Tibial nerve (tissue), 4 donors: ENCODE results near the gene MYO9B. TPM values are rescaled to one million over a fixed set of nuclear protein-coding genes. Genes with fewer than 3 reads are reported as not detected.

ENCODE experiments used
- DNase-seq, 2 donors: peaks; one replicate each; pipeline ENCODE4 v3.0.0-alpha.2; 2019; ENCODE audit warnings: low spot score in 2 of 2
- H3K27ac ChIP-seq, 4 donors: fragments of 200-600 bp; sonication (generic) in 3 of 4; one replicate each; pipeline ENCODE4 v1.5.1; 2017 to 2019; ENCODE audit warnings: mild to moderate bottlenecking in 1 of 4
- H3K27me3 ChIP-seq, 2 donors: fragments of 200-600 bp; sonication (generic) in 1 of 2; one replicate each; pipeline versions ENCODE4 v1.5.1 to v1.6.0; 2017 to 2019
- H3K36me3 ChIP-seq, 3 donors: fragments of 200-600 bp; sonication (generic); one replicate each; pipeline ENCODE4 v1.5.1; 2018 to 2019
- H3K4me1 ChIP-seq, 4 donors: fragments of 200-600 bp; sonication (generic) in 3 of 4; one replicate each; pipeline ENCODE4 v1.5.1; 2017 to 2019
- H3K4me3 ChIP-seq, 4 donors: fragments of 200-600 bp; sonication (generic) in 3 of 4; one replicate each; pipeline ENCODE4 v1.5.1; 2017 to 2019; ENCODE audit warnings: mild to moderate bottlenecking in 1 of 4, moderate library complexity in 1 of 4
- H3K9me3 ChIP-seq, 4 donors: fragments of 200-600 bp; sonication (generic) in 3 of 4; one replicate each; pipeline ENCODE4 v1.5.1; 2017 to 2019
- EP300 ChIP-seq, 2 donors: sonication (generic); formaldehyde crosslinking; IDR thresholded peaks; one replicate each; pipeline ENCODE4 v1.6.1; 2017; ENCODE audit warnings: antibody characterized with exemption in 2 of 2, mild to moderate bottlenecking in 1 of 2
- POLR2A ChIP-seq, 2 donors: fragments of 450-650 bp; IDR thresholded peaks; one replicate each; pipeline ENCODE4 v1.6.1; 2017; ENCODE audit warnings: antibody characterized with exemption in 2 of 2, mild to moderate bottlenecking in 2 of 2, moderate library complexity in 2 of 2
- WGBS, 2 donors: methylation state at CpG; one replicate each; pipeline ENCODE4 v1.1.5; 2018; 5-methylcytosine and 5-hydroxymethylcytosine counted together
- total RNA-seq, 4 donors: library from RNA; depleted of rRNA; stranded (reverse); fragments of >200 nt; gene quantifications; one replicate each; pipeline ENCODE4 v1.1.0, GENCODE V29; 2016
- TF ChIP-seq, protein P1 (sequence below), 5 experiments: fragments of 200-600 bp in 3 of 5; fragments of 450-650 bp in 2 of 5; sonication (generic) in 3 of 5; IDR thresholded peaks; one replicate each; pipeline ENCODE4 v1.5.1; 2016 to 2019; ENCODE audit warnings: antibody characterized with exemption in 5 of 5, mild to moderate bottlenecking in 3 of 5, moderate library complexity in 2 of 5

MYO9B gene
- total RNA-seq, 4 donors from 2014 or later, result 61.7 to 201 (median 115) TPM

GRCh38 chr19:17043744-17044143, 31.8 kb upstream of the MYO9B start:
- no peak for DNase-seq
- Histone ChIP-seq H3K4me3 (no peak overlapping the region), H3K27me3 (no peaks in the 10 kb centered on the region), H3K36me3 (peaks cover 0 to 3% (median 0%) of the 10 kb centered on the region in 3 donors), H3K27ac (no peak overlapping the region), H3K4me1 (peaks cover 0 to 10% (median 0%) of the 10 kb centered on the region in 4 donors), H3K9me3 (no peaks in the 10 kb centered on the region)
- WGBS, 2 donors, result 45% methylated on average over 5 to 7 of the region's 7 CpGs
- no peak for TF ChIP-seq POLR2A (IDR thresholded peaks at IDR 0.05)
- TF ChIP-seq EP300 (IDR thresholded peaks at IDR 0.05), result no peak
- TF ChIP-seq, protein P1, sequence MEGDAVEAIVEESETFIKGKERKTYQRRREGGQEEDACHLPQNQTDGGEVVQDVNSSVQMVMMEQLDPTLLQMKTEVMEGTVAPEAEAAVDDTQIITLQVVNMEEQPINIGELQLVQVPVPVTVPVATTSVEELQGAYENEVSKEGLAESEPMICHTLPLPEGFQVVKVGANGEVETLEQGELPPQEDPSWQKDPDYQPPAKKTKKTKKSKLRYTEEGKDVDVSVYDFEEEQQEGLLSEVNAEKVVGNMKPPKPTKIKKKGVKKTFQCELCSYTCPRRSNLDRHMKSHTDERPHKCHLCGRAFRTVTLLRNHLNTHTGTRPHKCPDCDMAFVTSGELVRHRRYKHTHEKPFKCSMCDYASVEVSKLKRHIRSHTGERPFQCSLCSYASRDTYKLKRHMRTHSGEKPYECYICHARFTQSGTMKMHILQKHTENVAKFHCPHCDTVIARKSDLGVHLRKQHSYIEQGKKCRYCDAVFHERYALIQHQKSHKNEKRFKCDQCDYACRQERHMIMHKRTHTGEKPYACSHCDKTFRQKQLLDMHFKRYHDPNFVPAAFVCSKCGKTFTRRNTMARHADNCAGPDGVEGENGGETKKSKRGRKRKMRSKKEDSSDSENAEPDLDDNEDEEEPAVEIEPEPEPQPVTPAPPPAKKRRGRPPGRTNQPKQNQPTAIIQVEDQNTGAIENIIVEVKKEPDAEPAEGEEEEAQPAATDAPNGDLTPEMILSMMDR (IDR thresholded peaks at IDR 0.05), result no peak

DNA sequence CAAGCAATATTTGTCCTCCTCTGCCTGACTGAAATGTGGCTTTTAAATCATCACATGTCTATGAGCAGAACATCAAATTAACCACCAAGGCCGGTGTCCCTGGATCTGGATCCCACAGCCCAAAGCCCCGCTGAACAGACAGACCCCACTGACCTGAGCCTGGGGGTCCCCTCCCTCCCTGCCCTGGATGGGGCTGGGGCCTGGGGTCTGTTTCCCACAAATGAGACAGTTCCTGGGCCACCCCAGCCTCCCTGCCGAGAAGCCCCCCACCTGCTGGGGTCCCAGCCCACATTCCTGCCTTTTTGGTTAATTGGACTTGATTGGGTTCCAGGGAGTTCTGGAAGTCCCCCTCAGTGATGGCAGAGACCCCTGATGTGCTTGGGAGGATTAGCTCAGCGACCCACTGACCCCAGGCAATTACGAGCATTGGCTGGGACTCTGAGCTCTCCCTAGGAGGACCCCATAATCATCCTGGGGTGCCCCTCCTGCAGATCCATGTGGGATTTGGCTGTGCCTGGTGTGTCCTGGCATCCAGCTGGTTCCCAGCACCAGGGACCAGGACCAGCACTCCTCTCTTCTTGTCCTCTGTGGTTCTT, 29.6 kb upstream of the MYO9B start:
- Histone ChIP-seq H3K27me3 (no peaks in the 10 kb centered on the region), H3K4me1 (peaks cover 0 to 10% (median 0%) of the 10 kb centered on the region in 4 donors), H3K9me3 (no peaks in the 10 kb centered on the region), H3K36me3 (peaks cover 0 to 26% (median 0%) of the 10 kb centered on the region in 3 donors), H3K4me3 (no peak overlapping the region), H3K27ac (no peak overlapping the region)
- 78 to 82% methylated on average over 5 of the region's 5 CpGs for WGBS, 2 donors
- no peak for TF ChIP-seq POLR2A (IDR thresholded peaks at IDR 0.05)
- TF ChIP-seq, protein P1 (IDR thresholded peaks at IDR 0.05), result no peak
- TF ChIP-seq EP300 (IDR thresholded peaks at IDR 0.05), result no peak
- DNase-seq, result no peak

DNA sequence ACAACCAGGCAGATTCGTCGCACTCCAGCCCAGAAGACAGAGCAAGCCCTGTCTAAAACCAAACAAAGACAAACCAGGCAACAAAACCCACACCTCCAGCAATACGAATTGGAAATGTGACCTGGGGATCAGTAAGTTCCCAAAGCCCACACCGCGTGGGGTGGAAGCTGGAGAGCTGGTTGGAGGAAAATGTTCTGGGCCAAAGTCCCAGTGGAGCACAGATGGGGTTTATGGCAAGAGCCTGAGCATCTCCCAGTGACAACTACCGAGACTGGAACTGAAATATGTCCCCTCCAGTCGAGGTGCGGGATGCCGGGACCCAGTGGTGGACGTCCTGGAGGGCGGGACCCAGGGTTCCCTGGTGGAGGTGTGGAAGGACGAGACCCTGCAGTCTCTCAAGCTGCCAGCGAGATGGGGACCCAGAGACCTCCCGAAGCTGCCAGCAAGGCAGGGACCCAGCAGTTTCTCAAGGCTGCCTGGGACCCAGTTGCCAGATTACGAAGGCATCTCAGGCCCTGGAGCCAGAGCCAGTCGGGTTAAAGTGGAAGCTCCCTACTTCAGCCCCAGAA, 26.6 kb upstream of the MYO9B start:
- Histone ChIP-seq H3K4me3 (no peak overlapping the region), H3K27me3 (no peaks in the 10 kb centered on the region), H3K4me1 (no peaks in the 10 kb centered on the region), H3K9me3 (no peaks in the 10 kb centered on the region), H3K27ac (no peak overlapping the region), H3K36me3 (peaks cover 0 to 56% (median 0%) of the 10 kb centered on the region in 3 donors)
- WGBS, 2 donors, result 81 to 87% methylated on average over 13 to 16 of the region's 16 CpGs
- DNase-seq, result no peak
- TF ChIP-seq, protein P1 (IDR thresholded peaks at IDR 0.05), result no peak
- TF ChIP-seq POLR2A (IDR thresholded peaks at IDR 0.05) (no peak), EP300 (IDR thresholded peaks at IDR 0.05) (no peak)

- Histone ChIP-seq H3K4me3 (no peak overlapping the region), H3K4me1 (no peaks in the 10 kb centered on the region), H3K36me3 (peaks cover 0 to 64% (median 0%) of the 10 kb centered on the region in 3 donors), H3K27ac (no peak overlapping the region), H3K27me3 (no peaks in the 10 kb centered on the region), H3K9me3 (no peaks in the 10 kb centered on the region)
- 80 to 83% methylated on average over 16 to 18 of the region's 18 CpGs for WGBS, 2 donors
- TF ChIP-seq EP300 (IDR thresholded peaks at IDR 0.05), result no peak
- TF ChIP-seq POLR2A (IDR thresholded peaks at IDR 0.05), result no peak
- TF ChIP-seq, protein P1 (IDR thresholded peaks at IDR 0.05), result no peak
- no peak for DNase-seq
Observed at GRCh38 chr19:17049711-17050280, 25.8 kb upstream of the MYO9B start.

GRCh38 chr19:17052439-17052838, 23.1 kb upstream of the MYO9B start:
- 56 to 57% methylated on average over 8 of the region's 8 CpGs for WGBS, 2 donors
- DNase-seq, result peak in 1 of 2 donors; percentile 68
- H3K27ac ChIP-seq, result no peak overlapping the region

More at GRCh38 chr19:17052439-17052838, 23.1 kb upstream of the MYO9B start:
- no peak overlapping the region for H3K4me3 ChIP-seq
- H3K27me3 ChIP-seq, result no peaks in the 10 kb centered on the region
- no peaks in the 10 kb centered on the region for H3K4me1 ChIP-seq
- H3K36me3 ChIP-seq, result peaks cover 0 to 84% (median 0%) of the 10 kb centered on the region in 3 donors
- peaks cover 0 to 1% (median 0%) of the 10 kb centered on the region in 4 donors for H3K9me3 ChIP-seq
- TF ChIP-seq POLR2A (IDR thresholded peaks at IDR 0.05), result no peak
- TF ChIP-seq EP300 (IDR thresholded peaks at IDR 0.05), result no peak
- TF ChIP-seq, protein P1 (IDR thresholded peaks at IDR 0.05), result peak; percentile 29 to 60 (median 38)
